Effector CD8-positive, alpha-beta T cell (primary cell): ENCODE data around the gene SPECC1L.
A peak's percentile ranks its signal among the peaks of the same experiment; 100 is the strongest.

Source experiments
- DNase-seq: peaks from one replicate; lab custom pipeline; 2025; lab: John Stamatoyannopoulos, UW

SPECC1L gene

DNA sequence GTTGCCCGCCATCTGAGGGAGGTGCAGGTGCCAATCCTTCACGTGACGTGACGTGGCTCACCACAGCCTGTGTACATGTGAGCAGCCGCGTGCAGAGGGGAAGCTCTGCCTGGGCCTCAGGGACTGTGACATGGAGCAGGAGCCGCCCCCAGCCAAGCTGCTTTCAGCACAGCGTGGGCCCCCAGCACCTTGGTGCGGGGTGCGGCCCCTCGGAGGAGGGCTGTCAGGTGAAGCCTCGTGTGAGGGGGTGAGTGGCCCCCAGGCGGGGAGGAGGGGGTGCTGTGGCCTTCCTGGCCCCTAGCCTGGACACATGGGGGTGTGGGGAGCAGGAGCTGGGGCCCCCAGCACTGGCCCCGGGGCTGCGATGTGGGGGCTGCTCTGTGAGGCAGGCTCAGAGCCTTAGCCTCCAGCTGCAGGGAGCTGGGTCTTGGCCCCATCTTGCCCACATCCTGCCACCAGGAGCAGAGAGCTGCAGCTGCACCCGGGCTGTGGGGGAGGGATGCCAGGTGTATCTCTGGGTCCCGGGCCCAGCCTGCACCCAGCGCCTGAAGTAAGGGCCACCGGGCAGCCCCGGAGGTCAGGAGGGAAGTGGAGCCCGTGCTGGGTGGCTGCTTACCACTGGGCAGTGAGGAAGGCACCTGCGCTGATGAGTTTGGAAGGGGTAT lies 157.0 kb downstream of the SPECC1L start, which contains the start of gene ADORA2A:
ADORA2A (plus strand) TSS at position 100 of the 665 bp plus-strand sequence. CDS start 5,806 bp downstream, outside the sequence.
- peak; percentile 80 for DNase-seq

DNA sequence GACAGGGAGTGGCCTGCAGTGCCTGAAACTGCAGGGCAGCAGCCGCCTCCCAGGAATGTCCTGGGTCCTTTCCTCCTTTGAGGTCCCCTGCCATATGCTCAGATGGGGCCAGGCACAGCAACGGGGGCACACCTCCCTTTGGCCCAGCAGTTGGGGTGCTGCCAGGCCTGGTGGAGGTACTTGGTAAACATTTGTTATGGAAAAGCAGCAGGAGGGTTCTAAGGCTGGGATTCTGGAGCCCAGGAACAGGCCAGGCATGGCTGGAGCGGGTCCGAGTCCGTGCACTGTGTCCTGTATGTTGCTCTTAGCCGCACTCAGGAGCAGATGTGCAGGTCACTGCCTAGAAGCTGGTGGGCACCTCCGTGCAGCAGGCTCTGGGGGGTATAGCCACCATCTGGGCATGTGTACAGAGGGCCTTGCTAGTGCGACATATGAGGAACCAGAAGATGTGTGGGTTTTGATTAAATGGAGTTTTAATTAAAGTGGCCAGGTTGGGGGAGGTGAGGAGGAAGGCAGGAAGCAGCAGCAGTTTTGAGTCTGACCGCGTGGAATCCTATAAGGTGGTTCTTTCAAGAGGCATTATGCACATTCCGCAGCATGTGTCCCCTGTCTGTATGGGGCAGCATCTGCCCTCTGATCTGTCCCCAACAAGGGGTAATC lies 158.2 kb downstream of the SPECC1L start:
- DNase-seq, result no peak

DNA sequence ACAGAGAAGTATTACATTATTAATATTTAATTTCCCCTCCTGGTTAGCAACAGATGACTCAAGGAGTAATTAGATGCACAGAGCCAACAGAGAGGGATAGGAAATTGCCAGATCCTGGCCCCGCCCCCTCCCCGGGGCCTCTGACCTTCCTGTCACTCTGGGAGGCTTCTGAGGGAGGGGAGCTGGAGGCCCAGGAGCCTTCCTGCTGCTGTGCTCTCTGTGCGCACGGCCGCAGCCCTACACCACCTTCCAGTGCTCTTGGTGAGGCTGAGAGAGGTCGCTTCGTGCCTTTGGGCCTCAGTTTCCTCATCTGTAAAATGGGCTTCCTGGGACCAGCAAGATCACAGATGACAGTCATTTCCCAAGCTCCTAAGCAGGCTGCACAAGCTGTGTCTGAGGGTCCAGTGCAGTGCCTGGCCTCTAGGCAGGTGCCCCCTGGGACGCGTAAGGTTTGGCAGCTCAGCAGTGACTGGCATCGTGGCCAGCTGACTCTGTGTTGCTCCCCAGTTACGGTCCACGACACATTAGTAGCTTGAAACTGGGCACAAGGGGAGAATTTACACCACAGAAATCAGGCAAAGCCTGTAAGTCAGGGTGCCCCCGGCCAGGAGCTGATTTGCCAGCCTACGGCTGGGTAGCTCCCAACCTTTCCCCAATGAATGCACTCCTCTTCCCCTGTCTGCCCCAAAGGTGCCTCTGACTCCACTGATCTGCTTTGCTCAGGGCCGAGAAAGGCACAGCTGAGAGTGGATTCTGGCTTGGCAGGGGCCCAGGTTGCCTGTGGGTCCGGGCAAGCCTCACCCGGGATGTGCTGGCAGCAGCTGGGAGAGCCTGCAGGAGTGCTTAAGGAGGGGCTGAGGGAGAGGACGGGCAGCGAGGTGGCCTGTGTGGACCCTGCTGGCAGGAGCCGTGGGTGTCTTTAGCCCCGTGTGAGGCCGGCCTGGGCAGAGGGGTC lies 159.1 kb downstream of the SPECC1L start:
- DNase-seq, result peak; percentile 13

DNA sequence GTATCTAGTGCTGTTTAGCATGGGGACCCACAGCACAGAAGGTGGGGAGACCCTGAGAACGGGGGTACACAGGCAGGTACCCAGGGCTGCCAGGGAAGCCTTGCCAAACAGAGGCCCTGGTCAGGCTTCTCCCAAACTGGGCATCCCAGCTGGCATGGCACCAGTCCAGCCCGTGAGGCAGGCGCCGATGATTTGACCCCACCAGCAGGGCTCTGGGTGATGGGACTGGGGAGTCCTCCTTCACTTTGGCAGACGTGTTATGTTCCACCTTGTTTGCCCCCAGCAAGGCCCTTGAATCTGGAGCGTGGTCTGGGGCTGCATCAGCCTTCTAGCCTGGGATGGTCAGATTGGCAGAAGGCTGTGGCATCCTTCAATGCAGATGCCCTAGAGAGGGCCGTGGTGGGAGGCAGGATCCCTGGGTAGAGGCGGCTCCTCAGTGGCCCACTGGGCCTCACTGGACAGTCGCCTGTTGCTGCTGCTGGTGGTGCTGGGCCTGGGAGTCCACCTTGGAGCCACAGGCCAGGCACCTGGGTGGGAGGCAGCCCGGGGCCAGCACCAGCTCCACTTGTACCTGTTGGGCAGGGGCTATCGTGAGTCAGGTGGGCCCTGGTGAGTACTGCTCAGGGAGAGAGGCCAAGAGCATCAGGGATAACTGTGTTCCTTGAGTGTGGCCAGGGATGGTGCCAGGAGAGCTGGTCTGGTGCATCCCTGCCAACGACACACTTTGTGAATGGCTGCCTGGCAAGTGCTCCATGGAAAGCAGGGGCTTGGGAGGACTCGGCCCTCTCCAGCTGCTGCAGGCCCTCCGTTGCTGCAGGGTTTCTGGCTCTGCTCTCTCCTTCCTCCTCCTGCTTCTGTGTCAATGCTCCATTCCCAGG lies 160.0 kb downstream of the SPECC1L start:
- no peak for DNase-seq

DNA sequence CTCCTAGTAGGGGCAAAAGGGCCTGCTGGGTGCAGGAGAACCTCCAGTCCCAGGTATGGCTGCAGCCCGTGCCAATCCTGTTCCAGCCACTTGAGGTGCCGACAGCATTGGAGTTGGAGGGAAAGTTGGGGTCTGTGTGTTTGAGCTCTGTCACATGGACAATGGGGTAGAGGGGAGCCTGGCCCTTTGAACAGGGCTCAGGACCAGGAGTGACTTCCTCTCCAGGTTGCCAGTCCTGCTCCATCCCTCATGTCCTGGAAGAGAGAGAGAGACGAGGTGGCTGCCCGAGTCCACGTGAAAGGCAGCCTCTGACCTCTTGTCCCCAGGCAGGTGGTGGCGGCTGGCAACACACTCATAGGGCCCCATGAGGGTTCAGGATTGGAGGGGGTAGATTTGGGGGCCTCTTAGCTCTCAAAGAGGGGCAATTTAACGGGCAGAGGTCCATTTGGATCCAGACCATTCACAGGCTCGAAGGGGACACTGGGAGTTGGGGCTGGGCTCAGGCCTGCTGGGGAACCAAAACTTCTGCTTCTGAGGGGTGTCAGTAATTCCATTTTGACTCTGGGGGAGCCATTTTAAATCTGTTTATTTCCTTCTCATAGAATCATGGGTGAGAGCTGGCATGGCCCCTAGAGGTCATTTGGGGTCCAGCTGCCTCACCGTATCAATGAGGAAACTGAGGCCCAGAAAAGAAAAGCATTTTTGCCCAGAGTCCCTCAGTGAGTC lies 160.8 kb downstream of the SPECC1L start:
- no peak for DNase-seq

DNA sequence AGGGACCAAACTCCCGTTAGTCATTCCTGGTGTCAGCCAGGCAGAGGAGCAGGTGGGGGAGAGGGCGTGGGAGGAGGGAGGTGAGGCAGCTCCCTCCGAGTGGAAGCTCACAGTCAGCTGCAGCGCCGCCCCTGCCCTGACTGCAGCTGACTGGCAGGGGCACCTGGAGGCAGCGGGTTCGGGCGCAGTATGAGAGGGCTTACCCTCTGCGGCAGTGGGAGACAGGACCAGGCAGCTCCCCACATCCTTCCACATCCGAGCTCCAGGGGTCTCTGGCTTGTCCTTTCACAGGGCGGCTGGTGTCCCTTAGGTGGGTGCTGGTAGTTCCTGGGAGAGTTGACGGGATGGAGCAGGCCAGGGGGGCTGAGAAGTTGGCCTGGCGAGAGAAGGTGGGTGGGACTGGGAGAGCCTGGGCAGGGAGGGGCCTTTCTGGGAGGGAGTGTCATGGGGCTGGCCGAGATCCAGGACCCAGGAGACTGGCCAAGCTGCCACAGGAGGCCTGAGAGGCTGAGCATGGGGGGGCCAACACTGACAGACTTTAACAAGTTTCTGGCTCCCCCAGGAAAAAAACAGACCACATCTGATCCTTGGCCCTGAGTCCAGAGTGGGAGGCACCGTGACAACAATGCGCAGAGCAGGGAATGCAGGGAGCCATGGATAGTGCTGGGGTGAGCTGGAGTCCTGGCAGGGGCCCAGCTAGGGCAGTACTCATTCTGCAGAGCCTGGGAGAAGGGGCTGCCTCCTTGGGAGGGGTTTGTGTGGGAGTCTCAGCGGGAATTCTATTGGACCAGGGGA lies 161.6 kb downstream of the SPECC1L start:
- DNase-seq, result no peak

DNA sequence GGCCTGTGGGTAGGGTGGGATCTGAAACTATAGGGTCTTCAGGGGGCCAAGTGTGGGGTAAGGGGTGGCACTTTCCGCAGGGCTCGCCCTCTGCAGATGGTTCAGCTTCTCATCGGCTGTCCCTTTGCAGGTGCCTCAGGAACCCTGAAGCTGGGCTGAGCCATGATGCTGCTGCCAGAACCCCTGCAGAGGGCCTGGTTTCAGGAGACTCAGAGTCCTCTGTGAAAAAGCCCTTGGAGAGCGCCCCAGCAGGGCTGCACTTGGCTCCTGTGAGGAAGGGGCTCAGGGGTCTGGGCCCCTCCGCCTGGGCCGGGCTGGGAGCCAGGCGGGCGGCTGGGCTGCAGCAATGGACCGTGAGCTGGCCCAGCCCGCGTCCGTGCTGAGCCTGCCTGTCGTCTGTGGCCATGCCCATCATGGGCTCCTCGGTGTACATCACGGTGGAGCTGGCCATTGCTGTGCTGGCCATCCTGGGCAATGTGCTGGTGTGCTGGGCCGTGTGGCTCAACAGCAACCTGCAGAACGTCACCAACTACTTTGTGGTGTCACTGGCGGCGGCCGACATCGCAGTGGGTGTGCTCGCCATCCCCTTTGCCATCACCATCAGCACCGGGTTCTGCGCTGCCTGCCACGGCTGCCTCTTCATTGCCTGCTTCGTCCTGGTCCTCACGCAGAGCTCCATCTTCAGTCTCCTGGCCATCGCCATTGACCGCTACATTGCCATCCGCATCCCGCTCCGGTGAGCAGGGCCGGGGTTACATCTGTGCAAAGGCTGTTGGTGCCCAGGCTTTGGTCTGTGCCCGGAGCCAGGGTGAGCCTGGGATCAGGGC lies 162.6 kb downstream of the SPECC1L start:
- no peak for DNase-seq

DNA sequence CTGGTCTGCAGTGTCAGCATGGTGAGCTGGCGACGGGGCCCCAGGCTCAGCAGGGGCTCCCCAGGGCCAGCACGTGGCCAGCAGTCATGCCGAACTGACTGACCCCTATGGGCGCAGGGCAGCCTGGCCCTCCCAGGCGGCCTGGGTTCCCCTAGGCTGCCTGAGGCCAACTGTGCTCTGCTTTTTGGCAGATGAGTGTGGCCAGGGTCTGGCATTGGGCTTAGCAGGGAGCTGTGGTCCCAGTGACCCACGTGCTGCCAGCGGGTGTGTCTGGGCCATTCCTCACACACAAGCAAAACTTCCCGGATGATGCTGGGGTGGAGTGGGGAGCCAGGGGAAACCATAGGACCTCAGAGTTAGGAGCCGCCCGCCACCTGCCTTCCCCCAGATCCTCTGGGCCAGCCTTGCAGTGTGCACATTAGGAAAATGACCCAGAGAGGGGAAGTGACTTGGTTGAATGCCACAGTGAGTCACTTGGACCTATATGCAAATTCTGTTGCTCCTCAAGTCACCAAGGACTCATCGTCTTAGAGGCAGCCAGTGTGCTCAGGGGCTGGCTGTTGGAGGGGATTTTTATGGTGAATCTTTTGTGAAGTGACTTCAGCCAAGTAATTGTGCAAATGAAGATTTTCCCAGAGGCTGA lies 163.3 kb downstream of the SPECC1L start:
- DNase-seq, result no peak

DNA sequence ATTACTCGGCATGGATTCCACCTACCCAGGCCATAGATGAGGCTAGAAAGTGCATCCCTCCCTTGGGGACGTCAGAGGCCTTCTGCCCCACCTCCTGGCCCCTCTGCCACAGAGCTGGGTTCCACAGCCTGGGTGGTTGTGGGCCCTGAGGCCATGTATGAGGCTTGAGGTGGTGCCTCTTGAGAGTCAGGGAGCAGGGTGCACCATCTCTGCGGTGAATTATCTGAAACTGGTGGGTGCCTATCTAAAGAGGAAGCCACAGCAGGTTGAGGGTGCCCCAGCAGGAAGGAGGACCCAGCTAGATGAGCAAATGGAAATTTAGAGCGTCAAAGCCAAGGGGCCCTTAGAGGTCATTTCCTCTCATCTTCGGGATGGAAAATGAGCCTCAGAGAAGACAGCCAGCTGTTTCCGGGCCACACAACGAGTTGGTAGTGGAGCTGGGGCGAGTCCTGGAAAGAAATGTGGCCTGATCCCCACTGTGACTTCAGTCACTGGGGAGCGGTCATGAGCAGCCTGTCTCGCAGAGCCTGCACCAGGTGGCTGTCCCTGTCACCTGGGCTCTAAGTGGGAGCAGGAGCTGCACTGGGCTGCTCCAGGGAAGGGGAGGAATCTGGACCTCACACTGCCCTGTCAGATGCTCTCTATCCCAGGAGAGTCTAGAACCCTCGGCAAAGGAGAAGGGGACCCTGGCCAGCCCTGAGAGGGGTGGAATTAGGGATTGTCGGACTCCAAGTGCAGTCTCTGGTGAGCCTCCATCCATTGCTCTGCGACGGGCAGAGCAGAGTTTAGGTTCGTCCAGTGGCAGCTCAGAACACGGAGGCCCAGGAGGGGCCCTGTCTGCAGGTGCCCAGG lies 164.1 kb downstream of the SPECC1L start:
- peak; percentile 43 for DNase-seq

DNA sequence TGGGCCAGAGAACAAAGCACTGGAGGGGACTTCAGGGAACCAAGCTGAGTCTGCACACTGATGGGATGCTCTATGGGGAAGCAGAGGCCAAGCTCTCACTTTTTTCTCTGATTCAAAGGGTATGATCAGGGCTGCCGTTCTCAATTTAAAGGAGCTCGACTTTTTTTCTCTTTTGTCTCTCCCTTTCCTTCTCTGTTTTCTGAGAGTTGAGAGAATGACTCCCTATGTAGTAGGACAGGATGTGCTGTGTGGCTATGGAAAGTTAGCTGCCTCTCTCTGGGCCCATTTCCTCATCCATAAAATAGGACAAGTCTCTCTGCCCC lies 164.7 kb downstream of the SPECC1L start:
- no peak for DNase-seq

DNA sequence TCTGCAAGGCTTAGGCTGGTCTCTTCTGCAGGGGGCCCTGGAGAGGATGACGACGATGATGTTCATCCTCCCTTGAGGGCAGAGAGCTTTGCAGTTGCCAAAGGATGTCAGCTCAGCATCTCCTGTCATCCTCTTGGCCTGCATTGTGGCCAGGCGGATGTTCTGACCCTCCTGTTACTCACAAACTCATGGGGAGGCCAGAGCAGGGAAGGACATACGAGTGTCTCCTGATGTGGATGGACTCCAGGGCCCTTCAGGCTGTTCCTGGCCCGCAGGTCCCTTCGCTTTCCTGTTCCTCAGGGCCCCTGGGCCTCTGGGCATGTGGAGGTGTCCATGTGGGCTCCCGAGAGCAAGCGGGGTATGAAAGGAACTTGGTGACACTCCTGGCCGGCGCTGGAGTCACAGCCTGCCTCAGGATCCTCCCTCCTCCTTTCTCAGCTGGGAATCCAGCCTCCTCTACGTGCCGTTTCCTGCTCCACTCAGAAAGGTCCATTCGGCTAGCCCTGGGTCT lies 165.3 kb downstream of the SPECC1L start:
- DNase-seq, result no peak

DNA sequence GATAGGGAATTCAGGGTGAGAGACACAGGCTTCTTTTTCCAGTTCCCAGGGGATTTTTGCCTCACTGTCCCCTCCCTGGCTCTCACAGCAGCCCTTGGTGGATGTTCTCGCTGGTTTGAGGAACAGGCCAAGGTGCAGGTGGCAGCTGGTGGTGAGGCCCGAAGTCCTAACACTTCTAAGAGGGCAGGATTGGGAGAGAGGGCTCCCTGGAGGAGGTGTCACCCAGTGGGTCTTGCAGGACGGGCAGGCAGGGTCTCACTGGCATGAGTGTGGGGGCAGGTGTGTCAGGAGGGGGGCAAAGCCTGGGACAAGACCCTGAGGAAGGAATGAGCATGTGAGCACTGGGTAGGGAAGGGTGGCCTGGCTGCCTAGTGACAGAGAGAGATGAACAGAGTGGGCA lies 165.9 kb downstream of the SPECC1L start:
- no peak for DNase-seq

DNA sequence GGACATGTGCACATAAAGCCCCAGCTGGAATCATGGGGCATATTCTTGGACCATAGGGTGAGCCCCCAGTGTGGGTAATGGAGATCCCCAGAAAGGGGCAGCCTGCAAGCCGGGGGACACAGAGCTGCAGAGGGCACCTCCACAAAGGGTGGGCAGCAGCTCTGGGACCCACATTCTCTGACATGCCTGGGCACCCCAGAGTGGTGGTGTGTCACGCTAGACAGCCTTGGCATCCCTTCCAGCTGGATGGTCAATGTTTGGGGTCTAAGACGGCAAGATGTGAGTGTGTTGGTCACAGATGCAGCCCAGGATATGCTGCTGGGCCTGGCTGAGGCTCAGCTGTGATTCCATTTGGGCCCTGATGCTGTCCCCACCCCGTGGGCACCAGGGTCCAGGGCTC lies 166.5 kb downstream of the SPECC1L start:
- no peak for DNase-seq

DNA sequence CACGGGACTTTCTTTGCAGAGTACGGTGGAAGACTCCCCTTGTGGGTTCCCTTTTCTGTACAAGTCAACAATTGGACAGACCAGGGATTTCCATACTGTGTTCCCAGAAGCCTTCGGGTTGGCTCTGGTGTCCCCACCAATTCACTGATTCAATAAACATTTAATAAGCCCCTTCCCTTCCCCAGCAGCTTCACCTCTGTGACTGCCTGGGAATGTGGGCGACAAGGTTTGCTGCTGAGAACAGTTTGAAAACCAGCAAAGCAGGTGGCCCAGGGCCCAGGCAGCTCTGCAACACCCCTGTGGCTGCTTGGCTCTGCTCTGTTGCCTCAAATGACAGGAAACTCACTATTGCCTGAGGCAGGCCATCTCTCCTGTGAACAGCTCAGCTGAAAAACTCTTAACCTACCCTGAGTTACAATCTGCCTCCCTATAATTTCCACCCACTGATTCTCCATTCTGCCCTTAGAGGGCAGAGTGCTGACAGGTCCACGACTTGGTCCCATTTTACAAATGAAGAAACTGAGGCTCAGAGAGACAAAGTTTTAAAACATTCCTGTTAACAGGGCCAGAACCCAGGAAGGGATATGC lies 167.2 kb downstream of the SPECC1L start:
- no peak for DNase-seq

DNA sequence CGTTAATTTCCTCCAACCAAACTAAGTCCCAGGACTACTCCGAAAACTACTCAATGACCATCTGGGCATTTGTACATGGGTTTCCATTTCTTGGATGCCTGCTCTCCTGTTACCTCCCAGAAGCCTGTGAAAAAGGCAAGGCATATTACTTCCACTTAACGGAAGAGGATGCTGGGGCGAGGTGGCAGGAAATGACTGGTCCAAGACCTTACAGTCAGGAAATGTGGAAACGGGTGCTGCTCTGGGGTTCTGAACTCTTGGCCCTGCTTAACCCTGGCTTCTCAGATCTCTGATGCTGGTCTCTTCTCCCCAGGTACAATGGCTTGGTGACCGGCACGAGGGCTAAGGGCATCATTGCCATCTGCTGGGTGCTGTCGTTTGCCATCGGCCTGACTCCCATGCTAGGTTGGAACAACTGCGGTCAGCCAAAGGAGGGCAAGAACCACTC lies 169.7 kb downstream of the SPECC1L start:
- DNase-seq, result no peak

DNA sequence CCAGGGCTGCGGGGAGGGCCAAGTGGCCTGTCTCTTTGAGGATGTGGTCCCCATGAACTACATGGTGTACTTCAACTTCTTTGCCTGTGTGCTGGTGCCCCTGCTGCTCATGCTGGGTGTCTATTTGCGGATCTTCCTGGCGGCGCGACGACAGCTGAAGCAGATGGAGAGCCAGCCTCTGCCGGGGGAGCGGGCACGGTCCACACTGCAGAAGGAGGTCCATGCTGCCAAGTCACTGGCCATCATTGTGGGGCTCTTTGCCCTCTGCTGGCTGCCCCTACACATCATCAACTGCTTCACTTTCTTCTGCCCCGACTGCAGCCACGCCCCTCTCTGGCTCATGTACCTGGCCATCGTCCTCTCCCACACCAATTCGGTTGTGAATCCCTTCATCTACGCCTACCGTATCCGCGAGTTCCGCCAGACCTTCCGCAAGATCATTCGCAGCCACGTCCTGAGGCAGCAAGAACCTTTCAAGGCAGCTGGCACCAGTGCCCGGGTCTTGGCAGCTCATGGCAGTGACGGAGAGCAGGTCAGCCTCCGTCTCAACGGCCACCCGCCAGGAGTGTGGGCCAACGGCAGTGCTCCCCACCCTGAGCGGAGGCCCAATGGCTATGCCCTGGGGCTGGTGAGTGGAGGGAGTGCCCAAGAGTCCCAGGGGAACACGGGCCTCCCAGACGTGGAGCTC lies 170.2 kb downstream of the SPECC1L start:
- DNase-seq, result no peak
